LNCAP (cell line): ENCODE measurements around the gene PELI2.

Source experiments
- TF ChIP-seq, protein P1 (sequence below): fragments of 450-650 bp; IDR thresholded peaks from 2 replicates; pipeline ENCODE4 v1.5.1; 2017; ENCODE audit warnings: mild to moderate bottlenecking

The PELI2 gene

DNA sequence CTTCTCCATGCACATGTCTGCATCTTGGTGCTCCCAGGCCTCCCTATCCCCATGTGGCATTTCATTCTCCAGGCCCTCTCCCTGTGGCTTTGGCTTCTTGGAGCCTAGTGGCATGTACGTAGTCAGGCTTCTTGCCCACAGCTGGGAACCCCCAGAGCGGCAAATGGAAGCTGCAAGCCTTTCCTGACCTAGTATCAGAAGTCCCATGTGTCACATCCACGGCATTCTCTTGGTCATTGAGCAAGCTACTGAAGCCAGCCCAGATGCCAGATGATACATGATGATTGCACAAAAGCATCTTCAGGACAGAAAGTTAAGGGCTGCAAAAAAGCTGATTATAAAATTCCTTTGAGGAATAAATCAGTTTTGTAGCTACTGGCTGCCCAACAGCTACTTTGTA, 154.9 kb downstream of the PELI2 start:
- TF ChIP-seq, protein P1, sequence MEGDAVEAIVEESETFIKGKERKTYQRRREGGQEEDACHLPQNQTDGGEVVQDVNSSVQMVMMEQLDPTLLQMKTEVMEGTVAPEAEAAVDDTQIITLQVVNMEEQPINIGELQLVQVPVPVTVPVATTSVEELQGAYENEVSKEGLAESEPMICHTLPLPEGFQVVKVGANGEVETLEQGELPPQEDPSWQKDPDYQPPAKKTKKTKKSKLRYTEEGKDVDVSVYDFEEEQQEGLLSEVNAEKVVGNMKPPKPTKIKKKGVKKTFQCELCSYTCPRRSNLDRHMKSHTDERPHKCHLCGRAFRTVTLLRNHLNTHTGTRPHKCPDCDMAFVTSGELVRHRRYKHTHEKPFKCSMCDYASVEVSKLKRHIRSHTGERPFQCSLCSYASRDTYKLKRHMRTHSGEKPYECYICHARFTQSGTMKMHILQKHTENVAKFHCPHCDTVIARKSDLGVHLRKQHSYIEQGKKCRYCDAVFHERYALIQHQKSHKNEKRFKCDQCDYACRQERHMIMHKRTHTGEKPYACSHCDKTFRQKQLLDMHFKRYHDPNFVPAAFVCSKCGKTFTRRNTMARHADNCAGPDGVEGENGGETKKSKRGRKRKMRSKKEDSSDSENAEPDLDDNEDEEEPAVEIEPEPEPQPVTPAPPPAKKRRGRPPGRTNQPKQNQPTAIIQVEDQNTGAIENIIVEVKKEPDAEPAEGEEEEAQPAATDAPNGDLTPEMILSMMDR = no peak

DNA sequence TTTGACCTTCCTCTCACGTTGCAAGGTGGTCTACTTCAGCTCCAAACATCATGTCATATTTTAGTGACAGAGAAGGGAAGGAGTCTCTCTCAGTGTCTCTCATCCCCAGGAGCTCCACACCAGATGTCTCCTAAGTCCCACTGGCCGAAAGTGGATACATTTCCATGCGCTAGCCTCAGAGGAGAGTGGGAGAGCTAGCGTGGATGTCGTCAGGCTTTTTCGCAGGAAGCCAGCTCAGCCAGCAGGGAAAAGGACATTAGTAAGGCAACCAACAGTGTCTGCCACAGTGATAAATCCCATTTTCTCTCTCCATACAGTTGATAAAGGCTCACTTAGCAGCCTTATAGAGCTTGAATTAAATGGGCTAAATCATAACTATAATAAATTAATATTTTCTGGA, 155.7 kb downstream of the PELI2 start:
- TF ChIP-seq, protein P1 = no peak

DNA sequence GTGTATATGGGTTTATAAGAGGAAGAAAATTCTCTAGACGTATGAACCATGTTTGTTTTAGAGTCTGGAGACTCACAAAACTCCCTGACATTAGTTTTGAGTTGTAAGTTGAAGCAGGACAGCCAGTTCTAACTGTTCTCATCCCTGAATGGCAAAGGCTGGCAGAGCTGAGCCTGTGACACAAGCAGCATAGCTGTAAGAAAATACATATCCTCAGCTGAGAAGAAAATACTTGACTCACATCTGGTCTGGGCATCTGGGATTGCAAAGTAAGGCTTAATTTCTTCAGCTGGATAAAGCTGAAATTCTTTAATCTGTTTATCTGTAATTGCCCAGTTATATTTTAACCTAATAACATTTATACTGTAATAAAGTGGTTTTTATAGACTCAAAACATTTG, 156.3 kb downstream of the PELI2 start:
- TF ChIP-seq, protein P1 = no peak

DNA sequence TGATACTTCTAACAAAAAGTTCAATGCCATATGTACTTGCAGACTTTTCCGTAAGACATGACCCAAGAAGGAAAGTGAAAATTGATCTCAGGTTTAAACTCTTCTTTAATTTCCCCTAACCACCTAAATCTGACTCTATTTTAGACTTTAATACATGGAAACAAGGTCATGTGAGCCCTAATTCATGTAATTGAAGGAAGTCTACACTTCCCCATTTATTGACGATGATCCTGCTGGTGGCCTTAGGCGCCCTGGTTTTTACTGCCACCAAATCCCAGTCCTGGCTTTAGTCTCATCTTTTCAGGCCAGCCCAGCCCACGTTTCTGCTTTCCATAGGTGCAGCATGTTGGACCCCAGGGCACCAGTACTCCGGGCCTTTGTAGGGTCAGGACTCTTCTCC, 157.9 kb downstream of the PELI2 start:
- TF ChIP-seq, protein P1 = no peak

DNA sequence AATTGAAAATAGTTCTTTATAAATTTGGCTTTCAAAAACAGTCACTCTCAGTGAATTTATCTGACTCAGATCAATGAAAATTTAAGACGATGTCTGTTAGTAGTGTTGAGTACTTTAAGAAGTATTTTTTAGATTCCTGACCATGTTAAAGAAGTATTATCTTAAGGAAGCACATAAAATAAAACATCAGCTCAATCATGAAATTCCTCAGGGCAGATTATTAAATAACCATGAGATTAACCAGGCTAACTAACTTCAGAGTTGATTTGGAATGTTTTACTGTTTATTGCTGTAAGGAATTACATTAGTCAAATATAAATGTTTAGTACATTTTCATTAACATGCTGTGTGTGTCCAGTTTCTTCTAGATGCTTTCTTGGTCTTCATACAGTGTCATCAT, 160.2 kb downstream of the PELI2 start:
- TF ChIP-seq, protein P1 = no peak

DNA sequence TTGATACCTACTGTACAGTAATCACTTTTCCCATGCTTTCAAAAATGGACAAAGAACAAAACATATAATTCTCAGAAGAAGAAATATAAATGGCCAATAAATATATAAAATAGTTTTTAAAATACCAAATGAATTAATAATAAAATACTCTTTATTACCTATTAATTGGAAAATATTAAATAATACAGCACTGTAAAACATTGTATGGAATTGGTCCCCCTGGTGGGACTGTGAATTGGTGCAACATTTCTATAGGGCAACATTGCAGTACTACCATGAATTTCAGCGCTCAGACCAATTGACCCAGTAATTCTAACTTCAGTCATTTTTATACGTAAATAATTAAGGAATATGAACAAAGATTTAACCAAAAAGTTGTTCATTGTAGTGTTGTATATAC, 162.6 kb downstream of the PELI2 start:
- TF ChIP-seq, protein P1 = no peak

DNA sequence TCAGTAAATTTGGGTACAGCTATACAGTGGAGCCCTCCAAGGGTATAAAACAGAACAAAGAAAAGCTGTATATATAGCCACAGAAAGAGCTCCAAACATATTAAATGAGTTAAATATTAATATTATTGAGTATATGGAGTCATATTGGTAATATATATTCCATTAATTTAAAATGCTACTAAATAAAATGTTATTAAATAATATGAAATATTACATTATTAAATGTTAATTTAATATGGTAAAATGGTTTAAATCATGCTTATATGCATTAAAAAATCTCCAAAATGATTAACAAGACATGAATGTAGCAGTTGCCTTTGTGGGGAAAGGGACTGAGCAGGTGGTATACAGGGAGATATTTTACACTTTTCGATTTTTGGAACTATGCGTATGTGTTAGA, 164.0 kb downstream of the PELI2 start:
- TF ChIP-seq, protein P1 = no peak

DNA sequence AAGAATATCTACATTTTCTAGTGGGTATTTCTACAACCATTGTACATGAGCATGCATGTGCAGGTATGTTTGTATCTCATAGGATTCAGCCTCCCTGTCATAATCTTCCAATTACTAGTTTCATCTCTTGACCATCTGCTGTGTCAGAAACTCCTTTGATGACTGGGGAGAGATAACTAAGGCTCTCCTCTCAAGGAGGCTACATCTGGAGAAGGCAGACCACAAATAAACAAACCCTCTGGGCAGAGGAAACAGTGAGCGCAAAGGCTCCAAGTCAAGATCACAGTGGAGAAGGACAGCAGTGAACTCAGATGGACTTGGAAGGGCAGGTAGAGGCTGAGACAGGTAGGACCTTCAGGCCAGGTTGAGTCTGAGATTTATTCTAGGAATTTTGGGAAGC, 166.4 kb downstream of the PELI2 start:
- TF ChIP-seq, protein P1 = no peak
